Fibroblast of the aortic adventitia (primary cell): ENCODE measurements around the gene LSP1. TPM values are rescaled to one million over a fixed set of nuclear protein-coding genes. Genes with fewer than 3 reads are reported as not detected.

ENCODE experiments used
- DNase-seq: peaks from one replicate; pipeline ENCODE4 v3.0.0-alpha.2; 2010; ENCODE audit warnings: low read depth
- H3K4me3 ChIP-seq: 2 replicates; pipeline ENCODE4 v1.5.1; 2011; ENCODE audit warnings: low read depth, mild to moderate bottlenecking, control low read depth, low read length, moderate library complexity
- CTCF ChIP-seq: IDR thresholded peaks from 2 replicates; pipeline ENCODE4 v1.5.1; 2011; ENCODE audit warnings: mild to moderate bottlenecking, low read length, control low read depth, inconsistent platforms; ENCODE audit not compliant: insufficient read depth
- total RNA-seq: library from RNA; depleted of rRNA; stranded (reverse); fragments of >200 nt; gene quantifications from 2 replicates; pipeline ENCODE4 v1.2.3, GENCODE V29; 2012; ENCODE audit warnings: low replicate concordance

Gene LSP1
- total RNA-seq, 1 donor = 40.2 TPM

- DNase-seq = no peak
- TF ChIP-seq CTCF = no peak
- no peak overlapping the region for H3K4me3 ChIP-seq
Measured at GRCh38 chr11:1913271-1914060, 60.6 kb downstream of the LSP1 start.

- H3K4me3 ChIP-seq = no peak overlapping the region
- DNase-seq = no peak
- no peak for TF ChIP-seq CTCF
Measured at GRCh38 chr11:1915795-1916131, 62.9 kb downstream of the LSP1 start.

- DNase-seq = no peak
Measured at GRCh38 chr11:1916132-1916985, 63.5 kb downstream of the LSP1 start.

GRCh38 chr11:1916986-1917522 lies 64.2 kb downstream of the LSP1 start:
- DNase-seq = no peak
- H3K4me3 ChIP-seq = no peak overlapping the region
- no peak for TF ChIP-seq CTCF

More at GRCh38 chr11:1916132-1916985, 63.5 kb downstream of the LSP1 start:
- no peak overlapping the region for H3K4me3 ChIP-seq
- no peak for TF ChIP-seq CTCF

GRCh38 chr11:1917523-1918435 lies 64.9 kb downstream of the LSP1 start:
- TF ChIP-seq CTCF = peak; percentile 44
- DNase-seq = no peak
- no peak overlapping the region for H3K4me3 ChIP-seq

- no peak overlapping the region for H3K4me3 ChIP-seq
- TF ChIP-seq CTCF = no peak
- no peak for DNase-seq
Measured at GRCh38 chr11:1918436-1919315, 65.8 kb downstream of the LSP1 start.
